Activated CD4-positive, alpha-beta memory T cell treated with anti-CD3 and anti-CD28 coated beads, Interleukin-2, amount 10 ng/mL, durations not matched to agents 7 days and 5 days (primary cell): ENCODE data around the gene NIPAL1. TPM values are rescaled to one million over a fixed set of nuclear protein-coding genes. Genes with fewer than 3 reads are reported as not detected.
A peak's percentile ranks its signal among the peaks of the same experiment; 100 is the strongest.

Source experiments
- CTCF ChIA-PET: fragments of 350-600 bp; sonication (Branson Sonifier 250); formaldehyde crosslinking; loops from one replicate; lab custom pipeline; 2021; ENCODE audit warnings: antibody characterized with exemption, inconsistent platforms; lab: Charles Lee
- POLR2A ChIA-PET: fragments of 350-600 bp; sonication (Branson Sonifier 250); formaldehyde crosslinking; loops from one replicate; lab custom pipeline; 2021; ENCODE audit warnings: antibody characterized with exemption; lab: Charles Lee
- DNase-seq: peaks from one replicate; pipeline ENCODE4 v3.0.0-alpha.2; 2020
- H3K27ac Mint-ChIP-seq: one replicate; pipeline ENCODE4 v1.8.0; 2021; ENCODE audit warnings: mild to moderate bottlenecking, mixed read lengths
- H3K27me3 Mint-ChIP-seq: one replicate; pipeline ENCODE4 v1.8.0; 2021; ENCODE audit warnings: mixed read lengths
- H3K36me3 Mint-ChIP-seq: one replicate; pipeline ENCODE4 v1.8.0; 2021; ENCODE audit warnings: low read depth, mixed read lengths
- H3K4me1 Mint-ChIP-seq: one replicate; pipeline ENCODE4 v1.8.0; 2021; ENCODE audit warnings: mixed read lengths
- H3K4me3 Mint-ChIP-seq: one replicate; pipeline ENCODE4 v1.8.0; 2021; ENCODE audit warnings: mild to moderate bottlenecking, mixed read lengths
- H3K9me3 Mint-ChIP-seq: one replicate; pipeline ENCODE4 v1.8.0; 2021; ENCODE audit warnings: mixed read lengths
- total RNA-seq, 2 experiments: library from RNA; stranded (reverse); gene quantifications; one replicate each; pipeline ENCODE4 v1.2.3, GENCODE V29; 2021

NIPAL1 gene
- total RNA-seq, 2 experiments from 2014 or later: 0.60 to 0.78 TPM

DNA sequence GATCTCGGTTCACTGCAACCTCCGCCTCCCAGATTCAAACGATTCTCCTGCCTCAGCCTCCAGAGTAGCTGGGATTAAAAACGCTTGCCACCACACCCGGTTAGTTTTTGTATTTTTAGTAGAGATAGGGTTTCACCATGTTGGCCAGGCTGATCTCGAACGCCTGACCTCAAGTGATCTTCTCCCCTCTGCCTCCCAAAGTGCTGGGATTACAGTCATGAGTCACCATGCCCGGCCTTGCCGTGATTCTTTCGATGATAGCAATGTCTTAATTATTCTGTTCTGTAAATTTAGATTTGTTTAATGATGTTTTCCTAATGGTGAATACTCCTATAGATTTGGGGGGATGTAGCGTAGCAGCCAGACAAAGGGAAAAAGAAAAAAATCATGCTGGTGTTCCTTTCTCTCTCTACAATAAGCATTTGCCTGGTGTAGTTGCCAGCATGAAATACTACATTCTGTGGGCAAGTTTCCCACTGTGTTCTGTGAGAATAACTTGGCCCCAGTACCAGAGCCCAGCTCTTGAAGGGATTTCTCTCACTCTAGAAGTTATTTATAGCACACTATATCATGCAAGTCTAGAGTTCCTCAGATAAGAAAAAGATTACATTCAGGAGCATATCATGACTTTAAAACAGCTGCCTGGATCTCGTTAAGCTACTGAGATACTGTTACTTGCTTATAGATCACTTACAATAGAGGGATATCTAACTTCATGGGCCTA is 15.4 kb downstream of the NIPAL1 start:
- peaks cover 13% of the 10 kb centered on the region for H3K4me1 Mint-ChIP-seq
- DNase-seq: no peak
- no peak overlapping the region for H3K27ac Mint-ChIP-seq
- H3K36me3 Mint-ChIP-seq: no peaks in the 10 kb centered on the region
- ChIA-PET POLR2A (interaction anchor here (0.9 kb wide), 1 partner anchor 15 kb away, joined by 3 read pairs; no protein-coding TSS in a partner anchor), CTCF (interaction anchor here (1.0 to 4.2 kb wide), 7 partner anchors 13 to 114 kb away, joined by 3 to 24 read pairs (median 5); no protein-coding TSS in a partner anchor)
- no peaks in the 10 kb centered on the region for H3K9me3 Mint-ChIP-seq
- no peak overlapping the region for H3K4me3 Mint-ChIP-seq
- peaks cover 4% of the 10 kb centered on the region for H3K27me3 Mint-ChIP-seq

GRCh38 chr4:48032721-48033120 is 16.1 kb downstream of the NIPAL1 start:
- no peaks in the 10 kb centered on the region for H3K9me3 Mint-ChIP-seq
- peaks cover 13% of the 10 kb centered on the region for H3K4me1 Mint-ChIP-seq
- H3K4me3 Mint-ChIP-seq: no peak overlapping the region
- DNase-seq: no peak
- no peak overlapping the region for H3K27ac Mint-ChIP-seq
- ChIA-PET CTCF (interaction anchor here (0.5 to 4.2 kb wide), 8 partner anchors 14 to 113 kb away, joined by 3 to 24 read pairs (median 4); no protein-coding TSS in a partner anchor), POLR2A (interaction anchor here (0.9 kb wide), 1 partner anchor 14 kb away, joined by 3 read pairs; no protein-coding TSS in a partner anchor)
- peaks cover 6% of the 10 kb centered on the region for H3K27me3 Mint-ChIP-seq
- no peaks in the 10 kb centered on the region for H3K36me3 Mint-ChIP-seq

DNA sequence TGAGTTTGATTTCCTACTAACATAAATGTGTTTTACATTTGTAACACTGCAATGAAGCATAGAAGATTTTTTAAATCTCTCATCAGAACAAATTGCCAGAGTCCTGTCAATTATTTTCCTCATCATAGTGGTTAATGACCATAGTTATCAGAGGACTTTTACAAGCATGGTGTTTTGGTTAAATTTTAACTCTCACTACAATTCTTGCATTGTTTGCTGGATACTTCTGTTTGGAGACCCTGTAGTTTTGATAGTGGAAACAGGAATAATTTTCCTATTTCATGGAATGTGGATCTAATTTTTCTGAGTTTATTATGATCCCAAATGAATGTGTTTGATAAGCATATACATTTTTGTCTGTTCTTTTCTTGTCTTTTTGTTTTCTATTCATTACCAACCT is 16.8 kb downstream of the NIPAL1 start:
- POLR2A ChIA-PET: no interaction called here

GRCh38 chr4:48033825-48034413 is 17.3 kb downstream of the NIPAL1 start:
- no peak overlapping the region for H3K27ac Mint-ChIP-seq
- peaks cover 6% of the 10 kb centered on the region for H3K27me3 Mint-ChIP-seq
- H3K4me1 Mint-ChIP-seq: peaks cover 2% of the 10 kb centered on the region
- H3K36me3 Mint-ChIP-seq: no peaks in the 10 kb centered on the region
- DNase-seq: peak; percentile 54
- POLR2A ChIA-PET: no interaction called here
- no peak overlapping the region for H3K4me3 Mint-ChIP-seq
- no peaks in the 10 kb centered on the region for H3K9me3 Mint-ChIP-seq
- CTCF ChIA-PET: interaction anchor here (0.8 to 4.2 kb wide), 18 partner anchors 9 to 197 kb away, joined by 3 to 24 read pairs (median 5); no protein-coding TSS in a partner anchor

More for the DNA sequence above, 16.8 kb downstream of the NIPAL1 start:
- H3K4me3 Mint-ChIP-seq: no peak overlapping the region
- no peaks in the 10 kb centered on the region for H3K36me3 Mint-ChIP-seq
- H3K9me3 Mint-ChIP-seq: no peaks in the 10 kb centered on the region
- H3K4me1 Mint-ChIP-seq: peaks cover 7% of the 10 kb centered on the region
- no peak overlapping the region for H3K27ac Mint-ChIP-seq
- H3K27me3 Mint-ChIP-seq: peaks cover 6% of the 10 kb centered on the region
- no peak for DNase-seq
- CTCF ChIA-PET: interaction anchor here (0.8 to 4.2 kb wide), 15 partner anchors 9 to 197 kb away, joined by 3 to 24 read pairs (median 5); no protein-coding TSS in a partner anchor

DNA sequence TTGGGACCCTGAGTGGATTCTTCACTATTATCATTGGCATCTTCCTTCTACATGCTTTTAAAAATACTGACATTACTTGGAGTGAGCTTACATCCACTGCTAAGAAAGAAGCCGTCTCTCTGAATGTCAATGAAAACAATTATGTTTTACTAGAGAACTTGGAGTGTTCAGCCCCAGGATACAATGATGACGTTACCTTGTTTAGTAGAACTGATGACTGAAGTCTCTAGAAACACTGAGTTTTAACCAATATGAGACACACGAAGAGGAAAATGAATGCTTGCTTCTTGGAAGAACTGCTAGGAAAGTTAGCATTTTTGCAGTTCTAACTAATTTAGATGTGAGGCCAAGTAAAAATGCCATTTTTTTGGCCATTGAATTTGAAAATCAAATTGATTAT is 19.4 kb downstream of the NIPAL1 start:
- H3K27ac Mint-ChIP-seq: no peak overlapping the region
- H3K4me3 Mint-ChIP-seq: no peak overlapping the region
- no peaks in the 10 kb centered on the region for H3K9me3 Mint-ChIP-seq
- no peak for DNase-seq
- no peaks in the 10 kb centered on the region for H3K36me3 Mint-ChIP-seq
- H3K4me1 Mint-ChIP-seq: peaks cover 1% of the 10 kb centered on the region
- CTCF ChIA-PET: interaction anchor here (1.1 to 2.8 kb wide), 4 partner anchors 11 to 51 kb away, joined by 3 to 14 read pairs (median 8); no protein-coding TSS in a partner anchor
- peaks cover 7% of the 10 kb centered on the region for H3K27me3 Mint-ChIP-seq
- POLR2A ChIA-PET: no interaction called here

- no peak overlapping the region for H3K4me3 Mint-ChIP-seq
- no peaks in the 10 kb centered on the region for H3K9me3 Mint-ChIP-seq
- H3K27me3 Mint-ChIP-seq: peaks cover 15% of the 10 kb centered on the region
- no peak for DNase-seq
- CTCF ChIA-PET: interaction anchor here (1.6 kb wide), 1 partner anchor 41 kb away, joined by 3 read pairs; no protein-coding TSS in a partner anchor
- H3K36me3 Mint-ChIP-seq: no peaks in the 10 kb centered on the region
- H3K27ac Mint-ChIP-seq: no peak overlapping the region
- H3K4me1 Mint-ChIP-seq: peaks cover 1% of the 10 kb centered on the region
- POLR2A ChIA-PET: no interaction called here
Measured at GRCh38 chr4:48037117-48037462, 20.5 kb downstream of the NIPAL1 start.

- no peaks in the 10 kb centered on the region for H3K36me3 Mint-ChIP-seq
- CTCF ChIA-PET: no interaction called here
Measured at GRCh38 chr4:48038666-48039065, 22.1 kb downstream of the NIPAL1 start.

DNA sequence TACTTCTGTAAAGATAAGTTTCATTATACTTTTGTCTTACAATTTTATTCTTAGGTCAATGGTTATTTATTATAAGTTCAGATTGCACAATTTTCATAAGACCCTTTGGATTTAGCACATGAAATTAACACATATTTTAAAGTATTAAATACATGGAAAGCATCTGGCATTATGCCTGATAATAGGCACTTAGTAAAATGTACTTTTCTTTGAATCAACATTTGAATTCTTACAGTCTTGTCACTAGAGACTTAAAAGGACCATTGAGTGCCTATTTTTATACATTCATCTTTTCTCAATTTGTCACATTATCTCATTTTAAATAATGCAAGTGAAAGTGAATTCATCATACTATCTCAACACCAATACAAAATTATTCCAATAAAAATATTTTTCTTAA is 23.0 kb downstream of the NIPAL1 start:
- CTCF ChIA-PET: no interaction called here
- Mint-ChIP-seq H3K27ac (no peak overlapping the region), H3K4me1 (peaks cover 4% of the 10 kb centered on the region)

More at GRCh38 chr4:48038666-48039065, 22.1 kb downstream of the NIPAL1 start:
- H3K27ac Mint-ChIP-seq: no peak overlapping the region
- POLR2A ChIA-PET: no interaction called here
- DNase-seq: no peak
- no peak overlapping the region for H3K4me3 Mint-ChIP-seq
- H3K4me1 Mint-ChIP-seq: peaks cover 1% of the 10 kb centered on the region
- no peaks in the 10 kb centered on the region for H3K9me3 Mint-ChIP-seq
- H3K27me3 Mint-ChIP-seq: peaks cover 31% of the 10 kb centered on the region

GRCh38 chr4:48041535-48042137 is 25.1 kb downstream of the NIPAL1 start:
- ChIA-PET POLR2A (interaction anchor here (1.3 kb wide), 1 partner anchor 8 kb away, joined by 4 read pairs; no protein-coding TSS in a partner anchor), CTCF (interaction anchor here (1.5 to 2.2 kb wide), 2 partner anchors 8 to 86 kb away, joined by 4 read pairs; no protein-coding TSS in a partner anchor)
- Mint-ChIP-seq H3K36me3 (no peaks in the 10 kb centered on the region), H3K4me3 (no peak overlapping the region), H3K4me1 (peaks cover 8% of the 10 kb centered on the region), H3K9me3 (no peaks in the 10 kb centered on the region), H3K27me3 (peaks cover 56% of the 10 kb centered on the region), H3K27ac (no peak overlapping the region)
- no peak for DNase-seq

More for the DNA sequence above, 23.0 kb downstream of the NIPAL1 start:
- Mint-ChIP-seq H3K4me3 (no peak overlapping the region), H3K27me3 (peaks cover 38% of the 10 kb centered on the region), H3K36me3 (no peaks in the 10 kb centered on the region), H3K9me3 (no peaks in the 10 kb centered on the region)
- DNase-seq: no peak
- POLR2A ChIA-PET: no interaction called here

DNA sequence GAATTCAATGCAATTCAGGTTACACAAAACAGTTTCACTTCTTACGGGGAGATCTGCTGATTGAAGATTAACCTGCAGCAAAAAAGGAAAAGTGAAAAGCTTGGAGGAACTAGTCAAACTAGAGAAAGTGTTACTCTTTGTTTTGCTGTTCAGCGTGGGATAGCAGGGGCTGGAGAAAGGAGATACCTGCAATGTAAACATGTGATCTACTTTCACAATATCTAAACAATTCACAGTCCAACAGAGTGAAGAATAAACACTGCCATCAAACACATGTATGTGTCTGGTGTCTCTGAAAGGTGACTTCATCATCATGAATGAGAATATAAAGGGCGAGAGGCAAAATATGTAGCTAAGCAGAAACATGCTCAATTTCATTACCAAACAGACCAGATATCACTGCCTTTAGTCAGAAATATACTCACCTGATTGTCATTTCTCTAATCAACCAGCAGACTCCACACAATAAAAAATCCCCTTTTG is 26.4 kb downstream of the NIPAL1 start:
- Mint-ChIP-seq H3K9me3 (no peaks in the 10 kb centered on the region), H3K4me3 (no peak overlapping the region), H3K27me3 (peaks cover 65% of the 10 kb centered on the region), H3K4me1 (peaks cover 21% of the 10 kb centered on the region), H3K27ac (no peak overlapping the region), H3K36me3 (no peaks in the 10 kb centered on the region)
- ChIA-PET POLR2A (no interaction called here), CTCF (interaction anchor here (0.9 to 1.5 kb wide), 3 partner anchors 8 to 44 kb away, joined by 3 to 4 read pairs (median 3); no protein-coding TSS in a partner anchor)
- DNase-seq: no peak

DNA sequence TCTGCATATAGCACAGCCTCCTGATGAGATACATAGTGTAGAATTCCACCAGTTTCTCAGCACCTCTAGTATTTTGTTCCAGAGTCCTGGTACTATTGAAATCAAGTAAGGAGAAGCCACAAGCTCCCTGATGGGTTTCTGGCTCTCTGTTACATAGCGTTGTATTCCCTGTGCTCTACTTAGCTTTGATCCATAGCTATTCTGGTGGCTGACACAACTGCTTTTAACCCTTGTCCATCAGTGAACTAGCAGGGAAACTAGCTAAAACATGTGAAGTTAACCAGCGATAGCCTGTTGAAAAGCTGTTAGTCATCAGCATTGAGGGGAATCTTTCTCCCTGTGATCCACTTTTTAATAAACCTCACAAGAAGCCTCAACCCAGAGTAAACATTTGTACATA is 26.9 kb downstream of the NIPAL1 start:
- Mint-ChIP-seq H3K4me1 (peaks cover 21% of the 10 kb centered on the region), H3K9me3 (no peaks in the 10 kb centered on the region), H3K4me3 (no peak overlapping the region), H3K36me3 (no peaks in the 10 kb centered on the region), H3K27me3 (peaks cover 68% of the 10 kb centered on the region), H3K27ac (no peak overlapping the region)
- DNase-seq: no peak
- POLR2A ChIA-PET: no interaction called here
- CTCF ChIA-PET: interaction anchor here (0.5 to 1.5 kb wide), 4 partner anchors 9 to 248 kb away, joined by 3 to 4 read pairs (median 4); no protein-coding TSS in a partner anchor

DNA sequence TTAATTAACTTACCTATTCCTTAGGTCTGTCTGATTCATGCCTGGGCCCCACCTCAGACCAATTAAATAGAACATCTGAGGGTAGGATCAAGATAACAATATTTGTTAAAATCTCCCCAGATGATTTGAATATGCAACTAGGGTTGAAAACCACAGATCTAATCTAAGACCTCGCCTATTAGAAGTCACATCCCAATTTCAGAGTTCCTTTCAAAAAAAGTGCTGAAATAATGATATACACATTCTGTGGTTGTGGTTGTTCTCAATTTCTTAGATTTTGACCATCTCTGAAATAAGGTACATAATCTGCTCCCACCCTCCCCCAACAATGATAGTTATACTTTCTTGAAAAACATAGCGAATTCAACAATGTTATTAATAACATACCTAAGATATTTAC is 27.7 kb downstream of the NIPAL1 start:
- no peak for DNase-seq
- H3K4me1 Mint-ChIP-seq: peaks cover 21% of the 10 kb centered on the region
- no peak overlapping the region for H3K27ac Mint-ChIP-seq
- no peak overlapping the region for H3K4me3 Mint-ChIP-seq
- POLR2A ChIA-PET: no interaction called here
- CTCF ChIA-PET: interaction anchor here (1.2 to 1.5 kb wide), 2 partner anchors 10 to 43 kb away, joined by 4 to 7 read pairs; no protein-coding TSS in a partner anchor
- no peaks in the 10 kb centered on the region for H3K9me3 Mint-ChIP-seq
- H3K36me3 Mint-ChIP-seq: no peaks in the 10 kb centered on the region
- peaks cover 73% of the 10 kb centered on the region for H3K27me3 Mint-ChIP-seq
